ENCODE data around the gene HS3ST5. TPM values are rescaled to one million over a fixed set of nuclear protein-coding genes. Genes with fewer than 3 reads are reported as not detected.

Gene HS3ST5
- polyA plus RNA-seq, 1 donor (not counting 4 experiments of a cell fraction or from before 2014, with no cell fraction given) = not detected

DNA sequence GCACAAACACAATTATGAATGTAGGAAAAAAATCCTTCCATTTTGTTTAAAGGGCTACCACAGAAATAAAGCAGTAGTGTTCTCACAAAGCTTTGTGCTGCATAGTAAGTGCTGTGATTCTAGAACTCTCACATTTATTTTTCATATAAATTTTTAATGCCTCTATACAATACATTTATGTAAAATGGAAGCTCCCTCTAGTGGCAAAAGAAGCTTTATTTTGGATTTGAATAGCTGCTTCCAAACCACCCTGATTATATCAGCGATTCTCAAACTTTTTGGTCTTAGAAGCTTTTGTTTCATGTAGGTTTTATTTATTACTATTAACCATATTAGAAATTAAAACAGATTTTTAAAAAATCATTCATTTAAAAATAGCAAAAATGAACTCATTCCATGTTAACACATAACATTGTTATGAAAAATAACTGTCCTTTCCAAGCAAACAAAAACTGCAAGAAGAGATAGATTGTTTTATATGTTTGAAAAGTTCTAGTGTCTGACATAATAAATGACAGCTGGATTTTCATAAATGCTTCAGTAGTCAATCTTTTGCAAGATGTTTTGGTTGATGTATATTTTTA is 38.4 kb downstream of the HS3ST5 start:
- no peak overlapping the region for H3K4me2 ChIP-seq (ENCODE audit: control insufficient read depth, extremely low read depth, insufficient read depth, low read depth, low read length)
- no peak overlapping the region for H3K9ac ChIP-seq (ENCODE audit: control insufficient read depth, extremely low read depth, insufficient read depth, low read length)
- DNase-seq (ENCODE audit: low read depth, low spot score) (no peak), FAIRE-seq (no peak)
- dilution Hi-C loops (cut with MboI; ENCODE audit: extremely low pct_ligation_motif_present, low sequenced_read_pairs) = no loop called here
- no peaks in the 10 kb centered on the region for H3K36me3 ChIP-seq (ENCODE audit: control insufficient read depth in 2 of 2, extremely low read depth in 1 of 2, insufficient read depth in 2 of 2, low read length in 2 of 2)
- H3K9me3 ChIP-seq (ENCODE audit: control insufficient read depth, low read depth, low read length) = no peaks in the 10 kb centered on the region
- no peak overlapping the region for H3K27ac ChIP-seq (ENCODE audit: control insufficient read depth, insufficient read depth, low read length)
- no peaks in the 10 kb centered on the region for H3K79me2 ChIP-seq (ENCODE audit: control insufficient read depth, insufficient read depth, low read length)
- no peaks in the 10 kb centered on the region for H3K4me1 ChIP-seq (ENCODE audit: control insufficient read depth, extremely low read depth, insufficient read depth, low read length)
- H3K9me1 ChIP-seq (ENCODE audit: control insufficient read depth, extremely low read depth, insufficient read depth, low read length) = no peaks in the 10 kb centered on the region
- no peak overlapping the region for H2AFZ ChIP-seq (ENCODE audit: control insufficient read depth, low read length)
- no peaks in the 10 kb centered on the region for H3K27me3 ChIP-seq (ENCODE audit: control insufficient read depth, extremely low read depth, insufficient read depth, low read length)
- no peaks in the 10 kb centered on the region for H4K20me1 ChIP-seq (ENCODE audit: control insufficient read depth, extremely low read depth, insufficient read depth, low read length)
- TF ChIP-seq EZH2 (IDR thresholded peaks at IDR 0.05; ENCODE audit: low read length) = no peak
- TF ChIP-seq, protein P1, sequence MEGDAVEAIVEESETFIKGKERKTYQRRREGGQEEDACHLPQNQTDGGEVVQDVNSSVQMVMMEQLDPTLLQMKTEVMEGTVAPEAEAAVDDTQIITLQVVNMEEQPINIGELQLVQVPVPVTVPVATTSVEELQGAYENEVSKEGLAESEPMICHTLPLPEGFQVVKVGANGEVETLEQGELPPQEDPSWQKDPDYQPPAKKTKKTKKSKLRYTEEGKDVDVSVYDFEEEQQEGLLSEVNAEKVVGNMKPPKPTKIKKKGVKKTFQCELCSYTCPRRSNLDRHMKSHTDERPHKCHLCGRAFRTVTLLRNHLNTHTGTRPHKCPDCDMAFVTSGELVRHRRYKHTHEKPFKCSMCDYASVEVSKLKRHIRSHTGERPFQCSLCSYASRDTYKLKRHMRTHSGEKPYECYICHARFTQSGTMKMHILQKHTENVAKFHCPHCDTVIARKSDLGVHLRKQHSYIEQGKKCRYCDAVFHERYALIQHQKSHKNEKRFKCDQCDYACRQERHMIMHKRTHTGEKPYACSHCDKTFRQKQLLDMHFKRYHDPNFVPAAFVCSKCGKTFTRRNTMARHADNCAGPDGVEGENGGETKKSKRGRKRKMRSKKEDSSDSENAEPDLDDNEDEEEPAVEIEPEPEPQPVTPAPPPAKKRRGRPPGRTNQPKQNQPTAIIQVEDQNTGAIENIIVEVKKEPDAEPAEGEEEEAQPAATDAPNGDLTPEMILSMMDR (optimal IDR thresholded peaks at IDR 0.05 in 1 of 3, IDR thresholded peaks at IDR 0.05 in 1 of 3, conservative IDR thresholded peaks at IDR 0.05 in 1 of 3; ENCODE audit: extremely low read depth in 1 of 3, insufficient read depth in 2 of 3, low read length in 3 of 3) = peak in 1 of 3 experiments; percentile 22
- H3K4me3 ChIP-seq (ENCODE audit: control insufficient read depth in 2 of 3, extremely low read depth in 1 of 3, insufficient read depth in 2 of 3, low read depth in 1 of 3, low read length in 3 of 3) = no peak overlapping the region

DNA sequence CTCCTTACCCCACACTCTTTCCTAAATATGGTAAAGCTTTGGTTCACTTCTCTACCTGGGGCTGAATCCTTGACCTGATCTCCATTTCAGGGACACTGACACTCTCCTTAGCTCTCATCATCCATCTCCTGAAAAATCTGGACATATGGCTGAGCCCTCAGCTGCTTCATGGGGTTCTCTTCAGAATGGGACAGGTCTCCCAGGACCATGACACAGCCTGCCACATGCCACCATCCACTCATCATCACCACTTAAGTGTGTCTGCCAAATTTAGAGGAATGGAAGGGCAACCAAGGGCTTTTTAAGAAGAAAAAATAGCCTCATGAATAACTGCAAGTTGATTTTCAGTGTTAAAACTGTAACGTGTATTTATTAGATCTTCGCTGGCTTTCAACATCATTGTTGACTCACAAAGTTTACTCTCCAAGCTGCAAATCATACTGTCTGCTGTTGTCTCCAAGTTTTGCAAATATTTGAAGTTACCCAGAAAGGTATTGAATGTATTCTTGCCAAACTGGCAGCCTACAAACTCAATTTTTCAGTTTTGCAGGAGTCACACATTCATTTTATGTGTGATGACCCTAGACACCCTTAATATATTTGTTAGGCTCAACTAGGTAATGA is 41.1 kb downstream of the HS3ST5 start:
- dilution Hi-C loops (cut with MboI; ENCODE audit: extremely low pct_ligation_motif_present, low sequenced_read_pairs) = no loop called here
- Histone ChIP-seq H3K4me1 (ENCODE audit: control insufficient read depth, extremely low read depth, insufficient read depth, low read length) (no peaks in the 10 kb centered on the region), H3K9ac (ENCODE audit: control insufficient read depth, extremely low read depth, insufficient read depth, low read length) (no peak overlapping the region), H3K36me3 (ENCODE audit: control insufficient read depth in 2 of 2, extremely low read depth in 1 of 2, insufficient read depth in 2 of 2, low read length in 2 of 2) (no peaks in the 10 kb centered on the region), H3K9me1 (ENCODE audit: control insufficient read depth, extremely low read depth, insufficient read depth, low read length) (no peaks in the 10 kb centered on the region), H3K79me2 (ENCODE audit: control insufficient read depth, insufficient read depth, low read length) (no peaks in the 10 kb centered on the region), H3K4me2 (ENCODE audit: control insufficient read depth, extremely low read depth, insufficient read depth, low read depth, low read length) (no peak overlapping the region), H3K27me3 (ENCODE audit: control insufficient read depth, extremely low read depth, insufficient read depth, low read length) (no peaks in the 10 kb centered on the region), H3K4me3 (ENCODE audit: control insufficient read depth in 2 of 3, extremely low read depth in 1 of 3, insufficient read depth in 2 of 3, low read depth in 1 of 3, low read length in 3 of 3) (no peak overlapping the region), H3K9me3 (ENCODE audit: control insufficient read depth, low read depth, low read length) (no peaks in the 10 kb centered on the region), H2AFZ (ENCODE audit: control insufficient read depth, low read length) (no peak overlapping the region), H3K27ac (ENCODE audit: control insufficient read depth, insufficient read depth, low read length) (no peak overlapping the region), H4K20me1 (ENCODE audit: control insufficient read depth, extremely low read depth, insufficient read depth, low read length) (no peaks in the 10 kb centered on the region)
- no peak for TF ChIP-seq EZH2 (IDR thresholded peaks at IDR 0.05; ENCODE audit: low read length)
- TF ChIP-seq, protein P1 (optimal IDR thresholded peaks at IDR 0.05 in 1 of 3, IDR thresholded peaks at IDR 0.05 in 1 of 3, conservative IDR thresholded peaks at IDR 0.05 in 1 of 3; ENCODE audit: extremely low read depth in 1 of 3, insufficient read depth in 2 of 3, low read length in 3 of 3) = no peak
- FAIRE-seq (no peak), DNase-seq (ENCODE audit: low read depth, low spot score) (no peak)
